ENCODE data around the gene FOCAD. TPM values are rescaled to one million over a fixed set of nuclear protein-coding genes. Genes with fewer than 3 reads are reported as not detected.

Gene FOCAD
- total and polyA plus RNA-seq, 2 experiments from 2014 or later = 20.8 to 67.4 TPM

DNA sequence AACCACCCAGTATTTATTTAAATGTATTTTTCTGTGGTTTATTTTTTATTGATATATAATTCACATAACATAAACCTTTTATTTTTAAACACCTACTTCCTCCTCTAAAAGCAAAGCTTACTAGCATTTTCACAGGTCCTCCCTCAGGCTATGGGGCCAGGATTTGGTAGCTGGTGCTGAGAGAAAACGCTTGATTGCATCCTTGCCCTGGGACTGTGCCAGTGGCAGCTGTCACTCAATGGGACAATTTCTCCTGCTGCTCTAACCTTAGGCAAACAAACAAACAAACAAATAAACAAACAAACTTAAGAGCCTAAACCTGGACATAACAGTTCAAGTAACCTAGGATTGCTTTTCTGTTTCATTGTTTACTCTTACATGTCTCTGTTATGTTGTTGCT, 102.7 kb downstream of the FOCAD start:
- H3K9ac ChIP-seq = no peak overlapping the region
- H3K9me2 ChIP-seq (ENCODE audit: insufficient read depth) = no peaks in the 10 kb centered on the region
- H3K4me2 ChIP-seq (ENCODE audit: unreplicated experiment) = no peak overlapping the region
- in situ Hi-C loops (cut with MboI) = no loop called here
- TF ChIP-seq EZH2phosphoT487 (IDR thresholded peaks at IDR 0.05; ENCODE audit: insufficient read depth, low read depth) (no peak), EZH2 (IDR thresholded peaks at IDR 0.05; ENCODE audit: insufficient read depth, poor library complexity, severe bottlenecking) (no peak)
- H3K4me1 ChIP-seq (ENCODE audit: insufficient read depth) = no peaks in the 10 kb centered on the region
- H3K27me3 ChIP-seq (replicated peaks; ENCODE audit: insufficient read depth) = no peaks in the 10 kb centered on the region
- no peak overlapping the region for H3K4me3 ChIP-seq
- no peak overlapping the region for H3K27ac ChIP-seq
- H3K36me3 ChIP-seq (ENCODE audit: low read depth) = 0 out of 2 replicates have a peak, but pooled peaks cover 11% of the 10 kb centered on the region
- no peaks in the 10 kb centered on the region for H3F3A ChIP-seq (ENCODE audit: insufficient read depth)
- DNase-seq = no peak
- H3K9me3 ChIP-seq (ENCODE audit: low read depth) = no peaks in the 10 kb centered on the region
- H2AFZ ChIP-seq = no peak overlapping the region
- H4K20me1 ChIP-seq (ENCODE audit: insufficient read depth) = peaks cover 5% of the 10 kb centered on the region; the same call in 1 of the 2 replicates
- 0 out of 2 replicates have a peak, but pooled peaks cover 5% of the 10 kb centered on the region for H3K79me2 ChIP-seq (ENCODE audit: insufficient read depth)
- 57 to 75% methylated on average over 1 of the region's 1 CpG for WGBS, 2 experiments (ENCODE audit: low coverage in 1 of 2, low lambda C conversion rate in 2 of 2, missing lambda C conversion rate in 2 of 2)

DNA sequence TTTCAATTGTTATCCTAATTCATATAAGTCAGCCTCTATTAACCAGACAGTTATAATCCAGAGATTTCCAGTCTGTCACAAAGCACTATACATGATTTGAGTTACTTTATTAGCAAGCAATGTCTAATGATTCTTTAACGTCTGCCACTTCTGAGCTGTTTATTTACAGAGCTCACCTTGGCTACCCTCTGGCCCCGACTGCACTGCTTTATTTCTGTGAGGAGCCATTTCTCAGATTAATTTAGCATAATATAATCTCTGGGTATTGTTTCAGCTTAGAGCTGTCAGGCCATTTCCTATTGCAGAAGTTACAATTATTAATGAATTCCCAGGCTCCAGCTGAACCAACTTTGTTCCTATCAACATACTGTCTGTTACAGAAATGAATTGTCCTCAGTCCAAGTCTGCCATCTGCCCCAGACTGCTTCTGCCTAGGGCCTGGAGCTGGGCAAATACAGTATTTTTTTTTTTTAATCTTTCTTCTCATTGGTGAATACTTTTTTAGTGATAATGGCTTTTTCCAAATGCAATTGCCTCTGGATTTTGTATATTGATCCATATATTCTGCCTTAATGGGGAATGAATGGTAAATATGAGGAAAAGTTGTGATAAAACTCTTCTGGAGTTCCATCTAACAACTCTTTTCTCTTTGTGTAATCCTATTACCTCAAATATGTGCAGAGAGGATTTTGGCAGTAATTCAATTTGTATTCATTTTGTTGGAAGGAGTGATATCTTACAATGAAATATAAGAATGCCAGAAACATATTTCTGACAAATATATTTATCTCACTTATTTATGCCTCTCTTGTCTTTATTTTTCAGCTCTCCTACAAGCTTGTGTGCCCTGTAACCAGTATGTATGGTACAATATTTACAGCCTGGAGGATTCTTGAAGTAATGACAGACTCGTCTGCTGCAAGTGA, 104.7 kb downstream of the FOCAD start:
- Histone ChIP-seq H3K79me2 (ENCODE audit: insufficient read depth) (0 out of 2 replicates have a peak, but pooled peaks cover 5% of the 10 kb centered on the region), H2AFZ (no peak overlapping the region), H3K9me2 (ENCODE audit: insufficient read depth) (no peaks in the 10 kb centered on the region), H3F3A (ENCODE audit: insufficient read depth) (no peaks in the 10 kb centered on the region), H3K9ac (no peak overlapping the region), H3K4me1 (ENCODE audit: insufficient read depth) (no peaks in the 10 kb centered on the region), H3K9me3 (ENCODE audit: low read depth) (no peaks in the 10 kb centered on the region), H3K27me3 (replicated peaks; ENCODE audit: insufficient read depth) (no peaks in the 10 kb centered on the region), H3K4me2 (ENCODE audit: unreplicated experiment) (no peak overlapping the region), H3K36me3 (ENCODE audit: low read depth) (0 out of 2 replicates have a peak, but pooled peaks cover 11% of the 10 kb centered on the region), H4K20me1 (ENCODE audit: insufficient read depth) (peaks cover 5% of the 10 kb centered on the region; the same call in 1 of the 2 replicates), H3K27ac (no peak overlapping the region), H3K4me3 (no peak overlapping the region)
- TF ChIP-seq EZH2phosphoT487 (IDR thresholded peaks at IDR 0.05; ENCODE audit: insufficient read depth, low read depth) (no peak), EZH2 (IDR thresholded peaks at IDR 0.05; ENCODE audit: insufficient read depth, poor library complexity, severe bottlenecking) (no peak)
- in situ Hi-C loops (cut with MboI) = no loop called here
- DNase-seq = no peak
- 87 to 96% methylated on average over 3 of the region's 3 CpGs for WGBS, 2 experiments (ENCODE audit: low coverage in 1 of 2, low lambda C conversion rate in 2 of 2, missing lambda C conversion rate in 2 of 2)

DNA sequence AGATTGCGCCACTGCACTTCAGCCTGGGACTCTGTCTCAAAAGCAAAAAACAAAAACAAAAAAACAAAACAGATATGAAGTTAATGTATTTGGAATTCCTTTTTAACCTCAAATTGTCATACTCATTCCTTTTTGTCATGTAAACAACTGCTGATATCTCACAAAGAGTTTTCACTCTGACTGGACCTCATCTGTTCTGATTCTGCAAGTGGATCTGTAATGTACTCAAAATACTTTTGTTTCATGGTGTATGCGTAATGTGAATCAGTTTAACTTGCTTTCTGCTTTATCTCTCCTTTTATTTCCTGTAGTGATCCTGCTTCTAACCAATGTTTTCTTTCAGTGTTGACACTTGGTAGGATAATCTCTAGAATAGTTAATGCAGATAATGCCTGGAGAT, 106.7 kb downstream of the FOCAD start:
- H2AFZ ChIP-seq = no peak overlapping the region
- H3K4me3 ChIP-seq = no peak overlapping the region
- 0 out of 2 replicates have a peak, but pooled peaks cover 11% of the 10 kb centered on the region for H3K36me3 ChIP-seq (ENCODE audit: low read depth)
- in situ Hi-C loops (cut with MboI) = no loop called here
- TF ChIP-seq EZH2phosphoT487 (IDR thresholded peaks at IDR 0.05; ENCODE audit: insufficient read depth, low read depth) (no peak), EZH2 (IDR thresholded peaks at IDR 0.05; ENCODE audit: insufficient read depth, poor library complexity, severe bottlenecking) (no peak)
- 98 to 99% methylated on average over 2 of the region's 2 CpGs for WGBS, 2 experiments (ENCODE audit: low coverage in 1 of 2, low lambda C conversion rate in 2 of 2, missing lambda C conversion rate in 2 of 2)
- no peaks in the 10 kb centered on the region for H3K9me3 ChIP-seq (ENCODE audit: low read depth)
- 0 out of 2 replicates have a peak, but pooled peaks cover 5% of the 10 kb centered on the region for H3K79me2 ChIP-seq (ENCODE audit: insufficient read depth)
- no peak overlapping the region for H3K4me2 ChIP-seq (ENCODE audit: unreplicated experiment)
- no peaks in the 10 kb centered on the region for H3K27me3 ChIP-seq (replicated peaks; ENCODE audit: insufficient read depth)
- peaks cover 5% of the 10 kb centered on the region; the same call in 1 of the 2 replicates for H4K20me1 ChIP-seq (ENCODE audit: insufficient read depth)
- H3K4me1 ChIP-seq (ENCODE audit: insufficient read depth) = no peaks in the 10 kb centered on the region
- H3F3A ChIP-seq (ENCODE audit: insufficient read depth) = no peaks in the 10 kb centered on the region
- no peaks in the 10 kb centered on the region for H3K9me2 ChIP-seq (ENCODE audit: insufficient read depth)
- H3K27ac ChIP-seq = no peak overlapping the region
- DNase-seq = no peak
- H3K9ac ChIP-seq = no peak overlapping the region

DNA sequence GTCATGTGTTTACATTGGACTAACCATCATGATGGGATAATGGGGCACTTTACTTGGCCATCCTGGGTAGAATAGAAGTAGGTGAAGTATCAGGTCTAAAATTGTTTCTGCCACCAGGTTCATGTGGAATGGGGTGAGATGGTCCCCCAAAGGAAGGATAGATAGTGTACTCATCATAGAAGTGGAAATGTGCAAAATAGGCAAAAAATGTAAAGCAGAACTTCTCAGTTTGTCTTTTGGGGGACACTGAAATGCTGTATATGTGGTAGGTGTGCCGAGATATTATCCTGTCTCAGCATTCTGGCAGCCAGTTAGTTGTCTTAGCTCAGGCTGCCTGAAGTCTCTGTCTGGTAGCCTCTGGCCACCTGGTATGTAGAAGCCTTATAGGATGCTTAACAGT, 107.6 kb downstream of the FOCAD start:
- no peaks in the 10 kb centered on the region for H3K9me3 ChIP-seq (ENCODE audit: low read depth)
- H3K9ac ChIP-seq = no peak overlapping the region
- H3K9me2 ChIP-seq (ENCODE audit: insufficient read depth) = no peaks in the 10 kb centered on the region
- DNase-seq = no peak
- 0 out of 2 replicates have a peak, but pooled peaks cover 11% of the 10 kb centered on the region for H3K36me3 ChIP-seq (ENCODE audit: low read depth)
- no peak overlapping the region for H3K4me3 ChIP-seq
- H4K20me1 ChIP-seq (ENCODE audit: insufficient read depth) = peaks cover 5% of the 10 kb centered on the region; the same call in 1 of the 2 replicates
- TF ChIP-seq EZH2phosphoT487 (IDR thresholded peaks at IDR 0.05; ENCODE audit: insufficient read depth, low read depth) = no peak
- no peak for TF ChIP-seq EZH2 (IDR thresholded peaks at IDR 0.05; ENCODE audit: insufficient read depth, poor library complexity, severe bottlenecking)
- H3K79me2 ChIP-seq (ENCODE audit: insufficient read depth) = 0 out of 2 replicates have a peak, but pooled peaks cover 5% of the 10 kb centered on the region
- H3K27ac ChIP-seq = no peak overlapping the region
- no peaks in the 10 kb centered on the region for H3K4me1 ChIP-seq (ENCODE audit: insufficient read depth)
- no peak overlapping the region for H3K4me2 ChIP-seq (ENCODE audit: unreplicated experiment)
- no peak overlapping the region for H2AFZ ChIP-seq
- no peaks in the 10 kb centered on the region for H3F3A ChIP-seq (ENCODE audit: insufficient read depth)
- WGBS, 2 experiments (ENCODE audit: low coverage in 1 of 2, low lambda C conversion rate in 2 of 2, missing lambda C conversion rate in 2 of 2) = 96 to 100% methylated on average over 1 of the region's 1 CpG
- H3K27me3 ChIP-seq (replicated peaks; ENCODE audit: insufficient read depth) = no peaks in the 10 kb centered on the region
- in situ Hi-C loops (cut with MboI) = no loop called here

All from GM23248 (cell line).